Measurements from ENCODE around the gene EGFL6. TPM values are rescaled to one million over a fixed set of nuclear protein-coding genes. Genes with fewer than 3 reads are reported as not detected.

EGFL6 gene
- total RNA-seq, 1 donor from 2014 or later = not detected

GRCh38 chrX:13547671-13548070 lies 21.7 kb upstream of the EGFL6 start:
- no peak for DNase-seq (ENCODE audit: low spot score in 2 of 2)
- H3K4me3 ChIP-seq = no peak overlapping the region
- no peaks in the 10 kb centered on the region for H3K27me3 ChIP-seq
- TF ChIP-seq CTCF (IDR thresholded peaks at IDR 0.05) = no peak
- H3K36me3 ChIP-seq = no peaks in the 10 kb centered on the region
- intact Hi-C loops (cut with DNase I) = no loop called here
- H3K4me1 ChIP-seq = no peaks in the 10 kb centered on the region
- H3K27ac ChIP-seq = no peak overlapping the region
- no peaks in the 10 kb centered on the region for H3K9me3 ChIP-seq

GRCh38 chrX:13550346-13550745 lies 19.1 kb upstream of the EGFL6 start:
- intact Hi-C loops (cut with DNase I) = no loop called here
- DNase-seq (ENCODE audit: low spot score in 2 of 2) = no peak

GRCh38 chrX:13551610-13552009 lies 17.8 kb upstream of the EGFL6 start:
- Histone ChIP-seq H3K27me3 (no peaks in the 10 kb centered on the region), H3K9me3 (no peaks in the 10 kb centered on the region), H3K36me3 (no peaks in the 10 kb centered on the region), H3K27ac (no peak overlapping the region), H3K4me3 (no peak overlapping the region), H3K4me1 (no peaks in the 10 kb centered on the region)
- intact Hi-C loops (cut with DNase I) = no loop called here
- no peak for DNase-seq (ENCODE audit: low spot score in 2 of 2)
- TF ChIP-seq CTCF (IDR thresholded peaks at IDR 0.05) = no peak

More at GRCh38 chrX:13550346-13550745, 19.1 kb upstream of the EGFL6 start:
- Histone ChIP-seq H3K27me3 (no peaks in the 10 kb centered on the region), H3K36me3 (no peaks in the 10 kb centered on the region), H3K4me3 (no peak overlapping the region), H3K9me3 (no peaks in the 10 kb centered on the region), H3K27ac (no peak overlapping the region), H3K4me1 (no peaks in the 10 kb centered on the region)
- no peak for TF ChIP-seq CTCF (IDR thresholded peaks at IDR 0.05)

- no peaks in the 10 kb centered on the region for H3K9me3 ChIP-seq
- no peak overlapping the region for H3K27ac ChIP-seq
- intact Hi-C loops (cut with DNase I) = no loop called here
- DNase-seq (ENCODE audit: low spot score in 2 of 2) = no peak
- no peaks in the 10 kb centered on the region for H3K36me3 ChIP-seq
- no peak for TF ChIP-seq CTCF (IDR thresholded peaks at IDR 0.05)
- no peaks in the 10 kb centered on the region for H3K4me1 ChIP-seq
- no peak overlapping the region for H3K4me3 ChIP-seq
- H3K27me3 ChIP-seq = no peaks in the 10 kb centered on the region
These were observed 16.5 kb upstream of the EGFL6 start for GRCh38 chrX:13552892-13553291.

GRCh38 chrX:13565511-13565910 lies 3.9 kb upstream of the EGFL6 start:
- no peak for DNase-seq (ENCODE audit: low spot score in 2 of 2)
- Histone ChIP-seq H3K36me3 (no peaks in the 10 kb centered on the region), H3K4me1 (no peaks in the 10 kb centered on the region), H3K9me3 (no peaks in the 10 kb centered on the region), H3K4me3 (no peak overlapping the region), H3K27me3 (no peaks in the 10 kb centered on the region), H3K27ac (no peak overlapping the region)
- intact Hi-C loops (cut with DNase I) = loop anchor here (10.0 kb wide), 1 partner anchor 1199 kb away; no protein-coding TSS in a partner anchor
- TF ChIP-seq CTCF (IDR thresholded peaks at IDR 0.05) = no peak

- TF ChIP-seq CTCF (IDR thresholded peaks at IDR 0.05) = no peak
- Histone ChIP-seq H3K27me3 (no peaks in the 10 kb centered on the region), H3K4me3 (peak overlapping the region; percentile 41 to 44), H3K4me1 (no peaks in the 10 kb centered on the region), H3K27ac (no peak overlapping the region), H3K36me3 (no peaks in the 10 kb centered on the region), H3K9me3 (no peaks in the 10 kb centered on the region)
- no peak for DNase-seq (ENCODE audit: low spot score in 2 of 2)
- intact Hi-C loops (cut with DNase I) = no loop called here
These were observed 832 bp downstream of the EGFL6 start for GRCh38 chrX:13570261-13570605.
